RWPE1 (cell line): Measurements from ENCODE around the gene NYAP2.

Experiments
- CTCF ChIA-PET: fragments of 350-600 bp; sonication (Branson Sonifier 250); formaldehyde crosslinking; extraction: SDS; loops from one replicate; lab custom pipeline; 2021; lab: Yijun Ruan, JAX
- POLR2A ChIA-PET: fragments of 400-600 bp; formaldehyde crosslinking; extraction: SDS; loops from one replicate; lab custom pipeline; 2020; ENCODE audit warnings: antibody characterized with exemption; ENCODE audit not compliant: low non-redundant PET; lab: Yijun Ruan, JAX
- DNase-seq: peaks from one replicate; pipeline ENCODE4 v3.0.0; 2012; ENCODE audit warnings: low spot score
- H3K27ac ChIP-seq: fragments of 450-650 bp; 2 replicates; pipeline ENCODE4 v1.5.1; 2017
- TF ChIP-seq, protein P1 (sequence below): fragments of 450-650 bp; conservative IDR thresholded peaks from 2 replicates; pipeline ENCODE4 v1.5.1; 2017; ENCODE audit warnings: low read depth, mild to moderate bottlenecking

The NYAP2 gene

DNA sequence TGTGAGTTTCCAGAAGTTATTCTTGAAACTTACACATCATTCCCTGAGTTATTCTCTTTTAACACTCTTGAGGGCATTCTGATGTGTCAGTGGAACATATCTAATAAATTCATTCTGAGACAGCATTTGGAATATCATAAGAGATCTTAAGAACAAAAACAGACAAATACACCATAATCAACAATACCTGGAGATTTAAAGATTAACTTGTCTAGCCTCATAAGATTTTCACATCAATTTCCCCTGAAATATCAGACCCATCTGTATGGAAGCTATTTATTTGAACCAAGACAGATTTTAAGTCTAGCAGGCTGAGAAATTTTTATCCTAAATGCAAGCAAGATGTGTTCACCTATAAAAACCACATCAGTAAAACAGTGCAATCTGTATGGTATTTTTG, 181.6 kb downstream of the NYAP2 start:
- H3K27ac ChIP-seq: no peak overlapping the region
- ChIA-PET POLR2A (no interaction called here), CTCF (interaction anchor here (0.5 kb wide), 1 partner anchor 1218 kb away, joined by 3 read pairs; no protein-coding TSS in a partner anchor)
- TF ChIP-seq, protein P1, sequence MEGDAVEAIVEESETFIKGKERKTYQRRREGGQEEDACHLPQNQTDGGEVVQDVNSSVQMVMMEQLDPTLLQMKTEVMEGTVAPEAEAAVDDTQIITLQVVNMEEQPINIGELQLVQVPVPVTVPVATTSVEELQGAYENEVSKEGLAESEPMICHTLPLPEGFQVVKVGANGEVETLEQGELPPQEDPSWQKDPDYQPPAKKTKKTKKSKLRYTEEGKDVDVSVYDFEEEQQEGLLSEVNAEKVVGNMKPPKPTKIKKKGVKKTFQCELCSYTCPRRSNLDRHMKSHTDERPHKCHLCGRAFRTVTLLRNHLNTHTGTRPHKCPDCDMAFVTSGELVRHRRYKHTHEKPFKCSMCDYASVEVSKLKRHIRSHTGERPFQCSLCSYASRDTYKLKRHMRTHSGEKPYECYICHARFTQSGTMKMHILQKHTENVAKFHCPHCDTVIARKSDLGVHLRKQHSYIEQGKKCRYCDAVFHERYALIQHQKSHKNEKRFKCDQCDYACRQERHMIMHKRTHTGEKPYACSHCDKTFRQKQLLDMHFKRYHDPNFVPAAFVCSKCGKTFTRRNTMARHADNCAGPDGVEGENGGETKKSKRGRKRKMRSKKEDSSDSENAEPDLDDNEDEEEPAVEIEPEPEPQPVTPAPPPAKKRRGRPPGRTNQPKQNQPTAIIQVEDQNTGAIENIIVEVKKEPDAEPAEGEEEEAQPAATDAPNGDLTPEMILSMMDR: no peak
- DNase-seq: no peak

DNA sequence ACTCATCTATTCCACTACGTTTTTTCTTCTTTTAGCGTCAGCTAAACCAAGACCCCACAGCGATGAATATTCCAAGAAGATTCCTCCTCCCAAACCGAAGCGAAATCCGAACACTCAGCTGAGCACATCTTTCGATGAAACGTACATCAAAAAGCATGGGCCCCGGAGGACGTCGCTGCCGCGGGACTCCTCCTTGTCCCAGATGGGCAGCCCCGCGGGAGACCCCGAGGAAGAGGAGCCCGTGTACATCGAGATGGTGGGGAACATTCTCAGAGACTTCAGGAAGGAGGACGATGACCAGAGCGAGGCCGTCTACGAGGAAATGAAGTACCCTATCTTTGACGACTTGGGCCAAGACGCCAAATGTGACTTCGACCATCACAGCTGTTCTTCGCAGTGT, 182.4 kb downstream of the NYAP2 start:
- H3K27ac ChIP-seq: no peak overlapping the region
- POLR2A ChIA-PET: no interaction called here
- no peak for DNase-seq
- CTCF ChIA-PET: no interaction called here
- TF ChIP-seq, protein P1: no peak

DNA sequence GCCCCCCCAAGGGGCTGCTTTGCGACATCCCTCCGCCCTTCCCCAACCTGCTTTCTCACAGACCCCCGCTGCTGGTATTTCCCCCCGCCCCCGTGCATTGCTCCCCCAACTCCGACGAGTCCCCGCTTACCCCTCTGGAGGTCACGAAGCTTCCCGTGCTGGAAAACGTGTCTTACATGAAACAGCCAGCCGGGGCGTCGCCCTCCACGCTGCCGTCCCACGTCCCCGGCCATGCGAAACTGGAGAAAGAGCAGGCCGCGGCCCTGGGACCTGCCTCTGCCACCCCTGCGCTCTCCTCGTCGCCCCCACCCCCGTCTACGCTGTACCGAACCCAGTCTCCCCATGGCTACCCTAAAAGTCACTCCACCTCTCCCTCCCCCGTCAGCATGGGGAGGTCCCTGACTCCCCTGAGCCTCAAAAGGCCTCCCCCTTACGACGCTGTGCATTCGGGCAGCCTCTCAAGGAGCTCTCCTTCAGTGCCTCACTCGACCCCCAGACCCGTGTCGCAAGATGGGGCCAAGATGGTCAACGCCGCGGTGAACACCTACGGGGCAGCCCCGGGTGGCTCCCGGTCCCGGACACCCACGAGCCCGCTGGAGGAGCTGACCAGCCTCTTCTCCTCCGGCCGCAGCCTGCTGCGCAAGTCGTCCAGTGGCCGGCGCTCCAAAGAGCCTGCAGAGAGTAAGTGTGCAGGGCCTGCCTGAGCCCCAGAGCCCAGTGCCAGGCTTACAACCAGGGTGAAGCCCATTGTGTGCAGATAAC, 183.0 kb downstream of the NYAP2 start:
- TF ChIP-seq, protein P1: no peak
- H3K27ac ChIP-seq: no peak overlapping the region
- no peak for DNase-seq

DNA sequence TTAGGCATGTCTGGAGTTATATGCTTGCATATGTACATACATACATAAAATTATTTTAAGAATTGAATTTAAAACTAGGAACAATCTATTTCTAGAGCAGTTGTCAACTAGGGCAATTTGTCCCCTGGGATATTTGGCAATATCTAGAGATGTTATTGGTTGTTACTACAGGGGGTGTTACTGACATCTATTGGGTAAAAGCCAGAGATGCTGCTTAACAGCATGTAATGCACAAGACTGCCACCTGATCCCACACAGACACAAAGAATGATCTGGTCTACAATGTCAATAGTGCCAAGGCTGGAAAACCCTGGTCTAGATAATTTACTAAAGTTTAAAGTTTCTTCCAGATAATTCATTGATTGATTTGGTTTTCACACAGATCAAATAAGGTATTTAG, 185.3 kb downstream of the NYAP2 start:
- no peak overlapping the region for H3K27ac ChIP-seq
- no peak for DNase-seq
- CTCF ChIA-PET: no interaction called here
- TF ChIP-seq, protein P1: no peak
- POLR2A ChIA-PET: no interaction called here

More for the DNA sequence above, 183.0 kb downstream of the NYAP2 start:
- ChIA-PET CTCF (interaction anchor here (0.5 kb wide), 1 partner anchor 1629 kb away, joined by 8 read pairs; no protein-coding TSS in a partner anchor), POLR2A (no interaction called here)

DNA sequence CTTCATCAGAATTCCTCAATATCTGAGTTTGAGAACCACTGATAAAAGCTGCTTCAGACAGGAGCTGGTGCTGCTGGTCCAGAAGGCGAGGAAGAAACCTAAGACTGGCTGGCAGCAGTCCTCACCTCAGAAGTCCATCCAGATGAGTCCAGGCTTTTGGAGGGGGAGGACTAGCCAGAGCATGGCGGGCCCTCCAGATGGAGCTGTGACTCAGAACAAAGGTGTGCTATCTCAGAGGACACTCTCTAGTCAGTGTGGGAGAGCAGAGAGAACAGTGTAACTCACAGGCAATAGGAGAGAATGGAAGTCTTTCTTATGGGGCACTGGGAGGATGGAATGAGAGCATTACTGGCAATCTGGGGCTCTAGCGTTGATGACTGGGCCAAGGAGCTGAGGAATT, 191.4 kb downstream of the NYAP2 start:
- TF ChIP-seq, protein P1: no peak
- no peak overlapping the region for H3K27ac ChIP-seq
- ChIA-PET POLR2A (no interaction called here), CTCF (no interaction called here)
- DNase-seq: no peak

DNA sequence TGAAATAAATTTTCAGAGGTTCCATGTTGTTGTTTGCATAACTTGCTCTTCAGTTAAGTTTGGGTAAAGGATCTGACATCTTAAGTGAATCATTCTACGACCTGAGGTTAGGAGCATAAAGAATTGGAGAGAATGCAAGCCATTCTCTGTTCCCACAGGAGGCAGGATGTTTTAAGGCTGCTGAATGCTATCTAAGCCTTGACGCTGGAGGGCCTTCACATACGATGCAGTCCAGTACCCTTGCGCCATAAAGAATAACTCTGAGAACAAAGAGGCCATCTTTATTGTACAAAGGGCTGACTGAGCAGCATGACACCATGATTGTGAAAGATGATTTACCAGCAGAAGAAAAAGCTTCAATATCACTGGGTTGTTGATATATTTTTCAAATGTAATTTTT, 198.4 kb downstream of the NYAP2 start:
- TF ChIP-seq, protein P1: no peak
- no peak for DNase-seq
- no peak overlapping the region for H3K27ac ChIP-seq
- POLR2A ChIA-PET: no interaction called here
- CTCF ChIA-PET: no interaction called here
